Tongue (tissue), 2 donors: ENCODE data around the gene ECE1. TPM values are rescaled to one million over a fixed set of nuclear protein-coding genes. Genes with fewer than 3 reads are reported as not detected.

ENCODE experiments used
- DNase-seq: peaks from one replicate; pipeline ENCODE4 v3.0.0-alpha.2; 2015
- total RNA-seq: library from RNA; depleted of rRNA; stranded (reverse); fragments of >200 nt; gene quantifications from one replicate; pipeline ENCODE4 v1.2.3, GENCODE V29; 2014

Gene ECE1
- total RNA-seq, 1 donor from 2014 or later = 40.9 TPM

GRCh38 chr1:21308330-21308729 is 18.1 kb upstream of the ECE1 start:
- peak; percentile 32 for DNase-seq

- DNase-seq = peak; percentile 57
Observed at GRCh38 chr1:21307663-21308305, 17.5 kb upstream of the ECE1 start.

- DNase-seq = no peak
Observed at GRCh38 chr1:21307210-21307609, 16.9 kb upstream of the ECE1 start.

GRCh38 chr1:21305900-21306189 is 15.6 kb upstream of the ECE1 start:
- DNase-seq = no peak

GRCh38 chr1:21305155-21305899 is 15.1 kb upstream of the ECE1 start:
- no peak for DNase-seq

- no peak for DNase-seq
Observed at GRCh38 chr1:21304488-21304887, 14.2 kb upstream of the ECE1 start.

- DNase-seq = peak; percentile 46
Observed at GRCh38 chr1:21302747-21303715, 12.8 kb upstream of the ECE1 start.

GRCh38 chr1:21301794-21302440 is 11.7 kb upstream of the ECE1 start:
- DNase-seq = no peak

- DNase-seq = no peak
Observed at GRCh38 chr1:21300774-21301173, 10.5 kb upstream of the ECE1 start.

- DNase-seq = no peak
Observed at GRCh38 chr1:21299780-21300395, 9.6 kb upstream of the ECE1 start.

- DNase-seq = no peak
Observed at GRCh38 chr1:21298981-21299391, 8.7 kb upstream of the ECE1 start.

- no peak for DNase-seq
Observed at GRCh38 chr1:21297975-21298374, 7.7 kb upstream of the ECE1 start.

- no peak for DNase-seq
Observed at GRCh38 chr1:21296509-21297354, 6.5 kb upstream of the ECE1 start.

GRCh38 chr1:21295545-21295944 is 5.3 kb upstream of the ECE1 start:
- no peak for DNase-seq

GRCh38 chr1:21295002-21295401 is 4.7 kb upstream of the ECE1 start:
- no peak for DNase-seq

GRCh38 chr1:21294266-21294989 is 4.2 kb upstream of the ECE1 start:
- DNase-seq = no peak

GRCh38 chr1:21293537-21294265 is 3.4 kb upstream of the ECE1 start:
- no peak for DNase-seq

- DNase-seq = no peak
Observed at GRCh38 chr1:21292984-21293536, 2.8 kb upstream of the ECE1 start.

GRCh38 chr1:21292503-21292983 is 2.3 kb upstream of the ECE1 start:
- DNase-seq = no peak
